Central memory CD8-positive, alpha-beta T cell (primary cell): Measurements from ENCODE around the gene ATP8A1.

ENCODE experiments used
- ATAC-seq: fragments of 150-1000 bp; cut with Tn5 transposase; replicated peaks from 2 replicates; pipeline ENCODE4 v1.10.0; 2022; ENCODE audit warnings: mild to moderate bottlenecking, moderate FRiP score, moderate number of reproducible peaks; ENCODE audit not compliant: poor library complexity, severe bottlenecking; ENCODE audit errors: extremely low read depth
- DNase-seq, 2 donors: peaks; one replicate each; pipeline ENCODE4 v3.0.0; 2021; ENCODE audit warnings: low spot score in 2 of 2
- H3K27ac Mint-ChIP-seq: one replicate; pipeline ENCODE4 v1.8.0; 2022; ENCODE audit warnings: low read depth, mild to moderate bottlenecking, moderate library complexity, mixed read lengths
- H3K27me3 Mint-ChIP-seq: one replicate; pipeline ENCODE4 v1.8.0; 2022; ENCODE audit warnings: mixed read lengths
- H3K36me3 Mint-ChIP-seq: one replicate; pipeline ENCODE4 v1.8.0; 2022; ENCODE audit warnings: mild to moderate bottlenecking, moderate library complexity, mixed read lengths; ENCODE audit not compliant: insufficient read depth
- H3K4me1 Mint-ChIP-seq: one replicate; pipeline ENCODE4 v1.8.0; 2022; ENCODE audit warnings: mixed read lengths
- H3K4me3 Mint-ChIP-seq: one replicate; pipeline ENCODE4 v1.8.0; 2022; ENCODE audit warnings: mild to moderate bottlenecking, moderate library complexity, mixed read lengths
- H3K9me3 Mint-ChIP-seq: one replicate; pipeline ENCODE4 v1.8.0; 2022; ENCODE audit warnings: mixed read lengths

The ATP8A1 gene

GRCh38 chr4:42574870-42575430, 82.0 kb downstream of the ATP8A1 start:
- Mint-ChIP-seq H3K4me3 (no peak overlapping the region), H3K27me3 (no peaks in the 10 kb centered on the region), H3K4me1 (peaks cover 9% of the 10 kb centered on the region), H3K36me3 (peaks cover 37% of the 10 kb centered on the region), H3K9me3 (no peaks in the 10 kb centered on the region), H3K27ac (no peak overlapping the region)
- DNase-seq (no peak), ATAC-seq (no peak)

- peaks cover 30% of the 10 kb centered on the region for H3K36me3 Mint-ChIP-seq
- no peaks in the 10 kb centered on the region for H3K9me3 Mint-ChIP-seq
- H3K4me3 Mint-ChIP-seq = no peak overlapping the region
- no peak for DNase-seq
- peaks cover 9% of the 10 kb centered on the region for H3K4me1 Mint-ChIP-seq
- no peak for ATAC-seq
- no peak overlapping the region for H3K27ac Mint-ChIP-seq
- no peaks in the 10 kb centered on the region for H3K27me3 Mint-ChIP-seq
Observed at GRCh38 chr4:42573249-42573648, 83.7 kb downstream of the ATP8A1 start.

- H3K27me3 Mint-ChIP-seq = no peaks in the 10 kb centered on the region
- DNase-seq (no peak), ATAC-seq (no peak)
- H3K4me1 Mint-ChIP-seq = peaks cover 5% of the 10 kb centered on the region
- peaks cover 20% of the 10 kb centered on the region for H3K36me3 Mint-ChIP-seq
- H3K27ac Mint-ChIP-seq = peak overlapping the region; percentile 36
- H3K9me3 Mint-ChIP-seq = no peaks in the 10 kb centered on the region
- H3K4me3 Mint-ChIP-seq = no peak overlapping the region
Observed at GRCh38 chr4:42570221-42570620, 86.7 kb downstream of the ATP8A1 start.

- peaks cover 22% of the 10 kb centered on the region for H3K36me3 Mint-ChIP-seq
- H3K27ac Mint-ChIP-seq = no peak overlapping the region
- H3K4me3 Mint-ChIP-seq = no peak overlapping the region
- ATAC-seq (peak; percentile 88), DNase-seq (peak; percentile 32 to 44)
- peaks cover 13% of the 10 kb centered on the region for H3K4me1 Mint-ChIP-seq
- no peaks in the 10 kb centered on the region for H3K27me3 Mint-ChIP-seq
- no peaks in the 10 kb centered on the region for H3K9me3 Mint-ChIP-seq
Observed at GRCh38 chr4:42568610-42569207, 88.2 kb downstream of the ATP8A1 start.

- no peaks in the 10 kb centered on the region for H3K9me3 Mint-ChIP-seq
- H3K4me1 Mint-ChIP-seq = peaks cover 17% of the 10 kb centered on the region
- H3K36me3 Mint-ChIP-seq = peaks cover 21% of the 10 kb centered on the region
- DNase-seq (no peak), ATAC-seq (no peak)
- no peaks in the 10 kb centered on the region for H3K27me3 Mint-ChIP-seq
- H3K4me3 Mint-ChIP-seq = no peak overlapping the region
- no peak overlapping the region for H3K27ac Mint-ChIP-seq
Observed at GRCh38 chr4:42566835-42567234, 90.1 kb downstream of the ATP8A1 start.

GRCh38 chr4:42562016-42562415, 94.9 kb downstream of the ATP8A1 start:
- H3K9me3 Mint-ChIP-seq = no peaks in the 10 kb centered on the region
- DNase-seq (no peak), ATAC-seq (no peak)
- no peak overlapping the region for H3K4me3 Mint-ChIP-seq
- no peaks in the 10 kb centered on the region for H3K27me3 Mint-ChIP-seq
- H3K4me1 Mint-ChIP-seq = peaks cover 14% of the 10 kb centered on the region
- peaks cover 39% of the 10 kb centered on the region for H3K36me3 Mint-ChIP-seq
- H3K27ac Mint-ChIP-seq = no peak overlapping the region

GRCh38 chr4:42561031-42561430, 95.9 kb downstream of the ATP8A1 start:
- no peak overlapping the region for H3K4me3 Mint-ChIP-seq
- DNase-seq (no peak), ATAC-seq (no peak)
- H3K9me3 Mint-ChIP-seq = no peaks in the 10 kb centered on the region
- H3K36me3 Mint-ChIP-seq = peaks cover 38% of the 10 kb centered on the region
- no peak overlapping the region for H3K27ac Mint-ChIP-seq
- H3K4me1 Mint-ChIP-seq = peaks cover 20% of the 10 kb centered on the region
- no peaks in the 10 kb centered on the region for H3K27me3 Mint-ChIP-seq

- ATAC-seq = no peak
- DNase-seq = no peak
- Mint-ChIP-seq H3K27me3 (no peaks in the 10 kb centered on the region), H3K4me3 (no peak overlapping the region), H3K27ac (no peak overlapping the region), H3K9me3 (no peaks in the 10 kb centered on the region), H3K4me1 (peaks cover 20% of the 10 kb centered on the region), H3K36me3 (peaks cover 41% of the 10 kb centered on the region)
Observed at GRCh38 chr4:42560467-42560861, 96.4 kb downstream of the ATP8A1 start.

- no peak for DNase-seq
- Mint-ChIP-seq H3K4me1 (peaks cover 12% of the 10 kb centered on the region), H3K36me3 (peaks cover 49% of the 10 kb centered on the region), H3K4me3 (no peak overlapping the region), H3K27me3 (no peaks in the 10 kb centered on the region), H3K27ac (no peak overlapping the region), H3K9me3 (no peaks in the 10 kb centered on the region)
- no peak for ATAC-seq
Observed at GRCh38 chr4:42558156-42558555, 98.7 kb downstream of the ATP8A1 start.

- Mint-ChIP-seq H3K4me3 (no peak overlapping the region), H3K27me3 (no peaks in the 10 kb centered on the region), H3K36me3 (peaks cover 49% of the 10 kb centered on the region), H3K27ac (no peak overlapping the region), H3K4me1 (peaks cover 6% of the 10 kb centered on the region), H3K9me3 (no peaks in the 10 kb centered on the region)
- DNase-seq (no peak), ATAC-seq (no peak)
Observed at GRCh38 chr4:42555828-42556227, 101.1 kb downstream of the ATP8A1 start.

- no peaks in the 10 kb centered on the region for H3K9me3 Mint-ChIP-seq
- no peak for ATAC-seq
- no peaks in the 10 kb centered on the region for H3K27me3 Mint-ChIP-seq
- peaks cover 48% of the 10 kb centered on the region for H3K36me3 Mint-ChIP-seq
- peaks cover 6% of the 10 kb centered on the region for H3K4me1 Mint-ChIP-seq
- no peak overlapping the region for H3K27ac Mint-ChIP-seq
- no peak overlapping the region for H3K4me3 Mint-ChIP-seq
- no peak for DNase-seq
Observed at GRCh38 chr4:42554072-42554471, 102.8 kb downstream of the ATP8A1 start.

- H3K27me3 Mint-ChIP-seq = no peaks in the 10 kb centered on the region
- H3K36me3 Mint-ChIP-seq = peaks cover 40% of the 10 kb centered on the region
Observed at GRCh38 chr4:42549896-42550295, 107.0 kb downstream of the ATP8A1 start.

GRCh38 chr4:42547805-42548204, 109.1 kb downstream of the ATP8A1 start:
- no peak for ATAC-seq
- H3K27me3 Mint-ChIP-seq = no peaks in the 10 kb centered on the region
- DNase-seq = no peak
- no peaks in the 10 kb centered on the region for H3K4me1 Mint-ChIP-seq
- H3K4me3 Mint-ChIP-seq = no peak overlapping the region
- H3K36me3 Mint-ChIP-seq = peaks cover 27% of the 10 kb centered on the region
- no peak overlapping the region for H3K27ac Mint-ChIP-seq
- no peaks in the 10 kb centered on the region for H3K9me3 Mint-ChIP-seq

More at GRCh38 chr4:42549896-42550295, 107.0 kb downstream of the ATP8A1 start:
- no peaks in the 10 kb centered on the region for H3K4me1 Mint-ChIP-seq
- no peaks in the 10 kb centered on the region for H3K9me3 Mint-ChIP-seq
- no peak overlapping the region for H3K27ac Mint-ChIP-seq
- ATAC-seq (no peak), DNase-seq (no peak)
- H3K4me3 Mint-ChIP-seq = no peak overlapping the region
